ENCODE data around the gene PLPP7.

PLPP7 gene

GRCh38 chr9:131346559-131346958 is 57.0 kb downstream of the PLPP7 start:
- Histone ChIP-seq H3K27me3 (ENCODE audit: insufficient read depth, low read depth) (no peaks in the 10 kb centered on the region), H3K79me2 (ENCODE audit: insufficient read depth, low read depth) (no peaks in the 10 kb centered on the region), H3K9ac (no peak overlapping the region), H4K20me1 (ENCODE audit: insufficient read depth) (no peaks in the 10 kb centered on the region), H3K4me2 (no peak overlapping the region), H2AFZ (ENCODE audit: low read depth) (no peak overlapping the region), H3K27ac (no peak overlapping the region), H3K4me3 (IDR thresholded peaks at IDR 0.05; ENCODE audit: insufficient read depth, low read depth, low read length) (no peak overlapping the region), H3K4me1 (ENCODE audit: low read depth, poor library complexity, severe bottlenecking) (peaks cover 10% of the 10 kb centered on the region), H3K36me3 (ENCODE audit: insufficient read depth) (no peaks in the 10 kb centered on the region)
- no peak for TF ChIP-seq CTCF (conservative IDR thresholded peaks at IDR 0.05; ENCODE audit: low read depth, low read length)

- H2AFZ ChIP-seq (ENCODE audit: low read depth) = no peak overlapping the region
- H3K79me2 ChIP-seq (ENCODE audit: insufficient read depth, low read depth) = no peaks in the 10 kb centered on the region
- H3K36me3 ChIP-seq (ENCODE audit: insufficient read depth) = no peaks in the 10 kb centered on the region
- no peak overlapping the region for H3K4me2 ChIP-seq
- no peak for TF ChIP-seq CTCF (conservative IDR thresholded peaks at IDR 0.05; ENCODE audit: low read depth, low read length)
- H4K20me1 ChIP-seq (ENCODE audit: insufficient read depth) = no peaks in the 10 kb centered on the region
- no peaks in the 10 kb centered on the region for H3K27me3 ChIP-seq (ENCODE audit: insufficient read depth, low read depth)
- H3K4me1 ChIP-seq (ENCODE audit: low read depth, poor library complexity, severe bottlenecking) = peaks cover 10% of the 10 kb centered on the region
- no peak overlapping the region for H3K4me3 ChIP-seq (IDR thresholded peaks at IDR 0.05; ENCODE audit: insufficient read depth, low read depth, low read length)
- H3K27ac ChIP-seq = no peak overlapping the region
- H3K9ac ChIP-seq = no peak overlapping the region
Observed at GRCh38 chr9:131347376-131348020, 58.0 kb downstream of the PLPP7 start.

- Histone ChIP-seq H3K4me1 (ENCODE audit: low read depth, poor library complexity, severe bottlenecking) (peaks cover 10% of the 10 kb centered on the region), H2AFZ (ENCODE audit: low read depth) (no peak overlapping the region; the same call in 1 of the 2 replicates), H3K27ac (no peak overlapping the region), H3K36me3 (ENCODE audit: insufficient read depth) (no peaks in the 10 kb centered on the region), H3K9ac (no peak overlapping the region), H3K79me2 (ENCODE audit: insufficient read depth, low read depth) (no peaks in the 10 kb centered on the region), H4K20me1 (ENCODE audit: insufficient read depth) (no peaks in the 10 kb centered on the region), H3K27me3 (ENCODE audit: insufficient read depth, low read depth) (no peaks in the 10 kb centered on the region), H3K4me2 (no peak overlapping the region), H3K4me3 (IDR thresholded peaks at IDR 0.05; ENCODE audit: insufficient read depth, low read depth, low read length) (no peak overlapping the region)
- no peak for TF ChIP-seq CTCF (conservative IDR thresholded peaks at IDR 0.05; ENCODE audit: low read depth, low read length)
Observed at GRCh38 chr9:131348631-131349521, 59.4 kb downstream of the PLPP7 start.

- peak overlapping the region; percentile 98 for H2AFZ ChIP-seq (ENCODE audit: low read depth)
- no peaks in the 10 kb centered on the region for H3K27me3 ChIP-seq (ENCODE audit: insufficient read depth, low read depth)
- no peak overlapping the region for H3K4me3 ChIP-seq (IDR thresholded peaks at IDR 0.05; ENCODE audit: insufficient read depth, low read depth, low read length)
- peaks cover 10% of the 10 kb centered on the region for H3K4me1 ChIP-seq (ENCODE audit: low read depth, poor library complexity, severe bottlenecking)
- H4K20me1 ChIP-seq (ENCODE audit: insufficient read depth) = no peaks in the 10 kb centered on the region
- peak overlapping the region; percentile 7; the same call in 1 of the 2 replicates for H3K9ac ChIP-seq
- no peak overlapping the region for H3K27ac ChIP-seq
- no peaks in the 10 kb centered on the region for H3K36me3 ChIP-seq (ENCODE audit: insufficient read depth)
- no peak for TF ChIP-seq CTCF (conservative IDR thresholded peaks at IDR 0.05; ENCODE audit: low read depth, low read length)
- H3K79me2 ChIP-seq (ENCODE audit: insufficient read depth, low read depth) = no peaks in the 10 kb centered on the region
- peak overlapping the region; percentile 61 for H3K4me2 ChIP-seq
Observed at GRCh38 chr9:131349522-131349880, 60.0 kb downstream of the PLPP7 start.
